ENCODE data around the gene AURKA.

- TF ChIP-seq GATA2 (IDR thresholded peaks at IDR 0.05; ENCODE audit: low read depth, low read length) (no peak), GATA3 (IDR thresholded peaks at IDR 0.05; ENCODE audit: low read depth, low read length) (no peak)
Observed at GRCh38 chr20:56323656-56324055, 68.4 kb downstream of the AURKA start.
